ENCODE data around the gene MYO15A. TPM values are rescaled to one million over a fixed set of nuclear protein-coding genes. Genes with fewer than 3 reads are reported as not detected.

Gene MYO15A
- total and polyA plus RNA-seq, 2 of the 4 experiments (the other 2 are of a cell fraction) = 0.18 to 1.1 TPM

GRCh38 chr17:18146980-18147379 lies 38.4 kb downstream of the MYO15A start:
- ChIA-PET CTCF (interaction anchor here (1.0 kb wide), 1 partner anchor 18 kb away, joined by 4 read pairs; no protein-coding TSS in a partner anchor), POLR2A (ENCODE audit: unreplicated experiment) (no interaction called here)
- intact Hi-C loops (cut with micrococcal nuclease) (no loop called here), in situ Hi-C loops (cut with MboI; ENCODE audit: low sequenced_read_pairs) (no loop called here), dilution Hi-C loops (cut with HindIII; ENCODE audit: low sequenced_read_pairs, unreplicated experiment) (no loop called here)
- Histone ChIP-seq H3K4ac (ENCODE audit: low read depth, low read length) (no peak overlapping the region), H3K18ac (ENCODE audit: low read depth, low read length) (no peak overlapping the region), H2AK5ac (ENCODE audit: low read depth, low read length) (no peak overlapping the region), H4K8ac (ENCODE audit: low read depth in 2 of 2, low read length in 2 of 2) (no peak overlapping the region), H3K4me2 (ENCODE audit: low read depth, low read length) (no peak overlapping the region), H3K56ac (ENCODE audit: extremely low read depth, insufficient read depth, low read length) (no peak overlapping the region), H4K5ac (ENCODE audit: low read depth, low read length) (no peak overlapping the region), H2BK120ac (ENCODE audit: low read depth, low read length) (no peak overlapping the region), H3K4me3 (ENCODE audit: insufficient read depth, low read depth, low read length) (no peak overlapping the region), H3K23ac (ENCODE audit: low read depth, low read length) (no peak overlapping the region), H2AK9ac (replicated peaks; ENCODE audit: low read depth, low read length, poor library complexity) (no peak overlapping the region), H2BK5ac (ENCODE audit: low read depth, low read length, poor library complexity, severe bottlenecking) (no peak overlapping the region), H2AFZ (replicated peaks; ENCODE audit: low read length, poor library complexity) (no peak overlapping the region), H3K79me1 (ENCODE audit: low read depth in 1 of 2, low read length in 2 of 2) (no peaks in the 10 kb centered on the region), H3K4me1 (ENCODE audit: control insufficient read depth, insufficient read depth, low read length) (no peaks in the 10 kb centered on the region), H4K20me1 (ENCODE audit: insufficient read depth, low read length) (no peaks in the 10 kb centered on the region), H3K36me3 (ENCODE audit: control insufficient read depth, insufficient read depth, low read length) (no peaks in the 10 kb centered on the region), H3K27me3 (ENCODE audit: control insufficient read depth, insufficient read depth, low read length) (peaks cover 8% of the 10 kb centered on the region), H3K27ac (ENCODE audit: insufficient read depth, low read length) (no peak overlapping the region), H4K91ac (ENCODE audit: insufficient read depth, low read depth, low read length) (no peak overlapping the region), H3K14ac (replicated peaks; ENCODE audit: low read depth, low read length) (no peak overlapping the region), H3K9ac (ENCODE audit: low read depth, low read length) (no peak overlapping the region), H2BK15ac (ENCODE audit: low read depth, low read length) (no peak overlapping the region), H2BK20ac (ENCODE audit: low read depth, low read length) (no peak overlapping the region), H3K9me1 (ENCODE audit: insufficient read depth, low read length) (no peaks in the 10 kb centered on the region), H3K9me3 (ENCODE audit: control insufficient read depth, insufficient read depth, low read length) (no peaks in the 10 kb centered on the region)
- BruUV-seq (replicated peaks) = no TSS peak
- DNase-seq (no peak), ATAC-seq (ENCODE audit: low read depth) (no peak)
- TF ChIP-seq MAFK (IDR thresholded peaks at IDR 0.05; ENCODE audit: low read depth, low read length) (no peak), SMC3 (IDR thresholded peaks at IDR 0.05; ENCODE audit: low read depth, low read length) (no peak), MAZ (IDR thresholded peaks at IDR 0.05; ENCODE audit: borderline replicate concordance, low read depth, low read length) (no peak), RAD21 (IDR thresholded peaks at IDR 0.05; ENCODE audit: low read length) (no peak), FOS (IDR thresholded peaks at IDR 0.05; ENCODE audit: low read depth, low read length) (no peak), NFE2L2 (IDR thresholded peaks at IDR 0.05; ENCODE audit: low read depth, low read length) (no peak), BHLHE40 (IDR thresholded peaks at IDR 0.05; ENCODE audit: low read depth, low read length) (no peak), POLR2A (IDR thresholded peaks at IDR 0.05; ENCODE audit: low read depth, low read length) (no peak), ELK1 (IDR thresholded peaks at IDR 0.05; ENCODE audit: borderline replicate concordance, low read depth, low read length) (no peak), CEBPB (IDR thresholded peaks at IDR 0.05; ENCODE audit: low read depth, low read length) (no peak), MXI1 (IDR thresholded peaks at IDR 0.05; ENCODE audit: borderline replicate concordance, low read depth, low read length) (no peak), RFX5 (IDR thresholded peaks at IDR 0.05; ENCODE audit: low read depth, low read length) (no peak), USF2 (IDR thresholded peaks at IDR 0.05; ENCODE audit: low read depth, low read length) (no peak), CTCF (conservative IDR thresholded peaks at IDR 0.05; ENCODE audit: low read depth, low read length) (no peak), RCOR1 (IDR thresholded peaks at IDR 0.05; ENCODE audit: insufficient replicate concordance, low read length) (no peak), CHD1 (IDR thresholded peaks at IDR 0.05; ENCODE audit: low read depth, low read length) (no peak)
- WGBS, 2 experiments (ENCODE audit: extremely low coverage in 2 of 2, insufficient read length in 1 of 2) = no CpG with 5 or more reads among the region's 3 CpGs
